IPS-NIHi7 (cell line): Measurements from ENCODE around the gene CFAP57.
A peak's percentile ranks its signal among the peaks of the same experiment; 100 is the strongest.

ENCODE experiments used
- DNase-seq: peaks from one replicate; pipeline ENCODE4 v3.0.0; 2012; ENCODE audit warnings: mixed read lengths; ENCODE audit errors: extremely low spot score

CFAP57 gene

DNA sequence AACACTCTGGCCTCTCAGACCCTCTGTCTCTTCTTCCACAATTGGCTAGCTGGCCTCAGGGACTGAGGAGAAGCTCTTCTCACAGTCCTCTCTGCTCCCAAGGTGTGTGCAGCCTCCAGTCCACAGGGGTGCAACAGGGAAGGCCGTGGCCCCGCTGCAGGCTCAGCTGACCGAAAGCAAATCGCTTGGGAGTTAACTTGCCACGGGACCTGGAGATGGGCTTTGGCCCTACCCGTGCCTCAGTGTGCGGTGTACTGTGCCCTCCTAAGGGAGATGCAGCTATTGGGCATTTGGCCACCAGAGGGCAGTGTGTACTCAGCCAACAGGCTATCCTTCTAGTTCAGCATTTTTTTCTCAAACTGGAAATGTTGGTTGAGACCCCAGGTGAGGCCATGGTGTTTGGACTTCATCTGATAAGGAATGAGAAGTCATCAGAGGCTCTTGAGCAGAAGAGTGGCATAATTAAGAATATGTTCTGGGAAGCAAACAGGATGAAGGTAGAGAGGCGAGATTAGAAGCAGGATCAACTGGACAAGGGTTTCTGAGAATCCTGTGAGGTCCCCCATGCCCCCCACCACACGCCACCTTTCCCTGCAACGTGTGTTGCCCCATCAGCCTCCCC, 55.1 kb downstream of the CFAP57 start:
- peak; percentile 90 for DNase-seq

DNA sequence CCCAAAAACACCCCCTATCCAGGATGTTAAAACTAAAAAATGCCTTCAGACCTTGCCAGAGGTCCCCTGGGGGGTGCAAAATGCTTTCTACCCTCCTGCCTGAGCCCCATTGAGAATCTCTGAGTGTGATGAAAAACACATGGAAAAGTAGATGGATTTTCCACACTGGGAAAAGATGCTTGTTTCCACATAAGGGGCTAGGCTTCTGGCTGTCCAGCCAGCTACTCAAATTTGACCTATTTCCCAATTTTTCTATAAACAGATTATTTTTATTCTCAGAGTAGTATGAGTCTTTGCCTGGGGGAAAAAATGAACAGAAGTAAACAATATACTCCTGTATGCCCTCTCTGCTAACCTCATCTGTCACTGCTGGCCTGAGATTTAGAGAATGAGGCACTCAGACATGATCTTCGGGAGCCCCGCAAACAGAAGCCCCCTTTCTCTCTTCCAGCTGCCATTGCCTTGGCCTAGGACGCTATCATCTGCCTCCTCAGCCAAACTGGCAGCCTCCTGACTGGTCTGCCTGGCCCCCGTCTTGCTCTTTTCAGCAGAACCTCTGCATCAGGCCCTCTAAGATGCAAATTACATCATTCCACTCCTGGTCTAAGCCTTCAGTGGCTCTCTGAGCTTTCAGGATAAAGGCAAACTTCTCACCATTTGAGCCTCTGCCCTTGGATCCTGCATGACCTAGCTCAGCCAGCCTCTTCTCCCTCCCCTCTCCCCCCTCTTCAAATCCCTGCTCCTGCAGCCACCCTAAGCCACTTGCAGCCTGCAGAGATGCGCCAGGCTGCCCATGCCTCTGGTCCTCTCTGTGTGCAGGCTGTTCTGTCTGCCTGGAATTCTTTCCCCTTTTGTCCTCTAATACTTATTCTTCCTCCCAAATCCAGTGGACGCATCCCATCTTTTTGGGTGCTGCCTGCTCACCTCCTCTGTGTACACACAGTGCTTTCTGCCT, 58.0 kb downstream of the CFAP57 start:
- DNase-seq = no peak

DNA sequence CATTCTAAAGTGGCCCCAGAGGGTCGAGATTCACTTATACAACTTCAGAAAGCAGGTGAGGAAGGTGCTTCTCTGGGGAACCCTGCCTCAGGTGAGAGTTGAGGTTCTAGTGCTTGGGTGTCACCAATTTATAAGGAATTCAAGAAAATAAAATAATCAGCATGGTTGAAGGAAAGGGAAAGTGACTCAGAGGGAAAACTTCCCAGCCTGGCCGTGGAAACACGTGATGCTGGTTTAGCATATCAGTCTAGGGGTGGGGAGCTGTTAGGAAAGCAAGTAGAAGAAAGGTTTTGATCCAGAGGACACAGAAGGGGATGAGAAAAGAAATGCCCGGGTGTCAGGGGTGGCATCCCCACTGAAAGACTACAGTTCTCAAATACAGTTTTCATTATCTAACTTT, 59.9 kb downstream of the CFAP57 start:
- DNase-seq = no peak

DNA sequence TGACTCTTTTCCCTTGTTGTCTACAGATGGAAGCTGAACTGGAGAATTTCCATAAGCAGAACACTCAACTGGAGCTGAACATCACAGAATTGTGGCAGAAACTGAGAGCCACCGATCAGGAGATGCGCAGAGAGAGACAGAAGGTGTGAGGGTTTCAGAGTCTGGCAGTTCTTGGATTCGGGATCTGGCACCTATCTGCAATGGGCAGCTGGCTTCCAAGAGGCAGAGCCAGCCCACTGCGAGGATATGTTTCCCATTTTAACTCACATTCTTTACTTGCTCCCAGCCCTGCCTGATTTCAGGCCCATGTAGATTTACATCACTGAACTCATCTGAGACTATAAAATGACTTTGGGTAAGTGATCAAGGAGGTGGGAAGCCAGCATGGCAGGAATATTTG, 60.4 kb downstream of the CFAP57 start:
- DNase-seq = no peak

DNA sequence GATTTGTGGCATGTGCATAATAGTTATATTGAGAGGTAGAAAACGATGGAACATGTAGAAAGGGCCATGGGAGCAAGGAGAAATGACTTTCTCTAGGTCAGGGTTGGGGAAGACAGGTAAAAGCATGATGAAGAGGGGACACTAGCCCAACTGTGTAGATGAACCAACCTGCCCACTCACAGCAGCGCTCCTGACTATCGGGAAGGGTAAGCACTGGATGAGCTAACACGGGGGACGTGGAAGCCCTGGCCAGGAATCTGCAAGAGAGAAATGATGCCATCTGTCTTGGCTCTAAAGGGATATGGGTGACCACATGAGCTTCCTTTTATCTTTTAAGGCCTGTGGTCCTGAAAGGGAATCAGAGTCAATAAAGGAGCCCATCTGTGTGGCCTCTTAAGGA, 61.5 kb downstream of the CFAP57 start:
- DNase-seq = no peak

DNA sequence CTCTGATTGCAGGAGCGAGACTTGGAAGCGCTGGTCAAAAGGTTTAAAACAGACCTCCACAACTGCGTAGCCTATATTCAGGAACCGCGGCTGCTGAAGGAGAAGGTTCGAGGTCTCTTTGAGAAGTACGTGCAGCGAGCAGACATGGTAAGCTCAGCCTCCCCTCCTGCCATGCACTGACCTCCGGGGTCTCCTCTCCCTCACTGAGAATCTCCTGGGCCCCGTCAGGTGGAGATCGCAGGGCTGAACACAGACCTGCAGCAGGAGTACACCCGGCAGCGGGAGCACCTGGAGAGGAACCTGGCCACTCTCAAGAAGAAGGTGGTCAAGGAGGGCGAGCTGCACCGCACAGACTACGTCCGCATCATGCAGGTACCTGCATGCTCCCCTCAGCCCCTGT, 62.1 kb downstream of the CFAP57 start:
- no peak for DNase-seq

DNA sequence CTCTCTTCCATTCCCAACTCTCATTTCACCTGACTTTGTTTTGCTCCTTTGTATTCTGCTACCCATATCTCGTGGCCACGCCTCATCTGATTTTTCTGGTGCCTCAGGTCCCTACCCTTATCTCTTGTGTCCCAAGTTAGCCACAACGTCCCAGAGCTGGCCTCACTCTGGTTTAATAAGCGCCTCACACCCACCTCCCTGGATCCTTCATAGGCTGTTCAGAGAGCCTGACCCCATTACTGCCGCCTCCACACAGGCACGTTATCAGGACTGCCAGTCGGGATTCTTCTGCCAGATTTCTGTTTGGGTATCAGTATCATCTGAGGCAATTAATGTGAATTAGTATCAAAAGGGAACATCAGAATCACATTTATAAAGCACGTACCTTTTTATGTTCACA, 62.9 kb downstream of the CFAP57 start:
- no peak for DNase-seq

DNA sequence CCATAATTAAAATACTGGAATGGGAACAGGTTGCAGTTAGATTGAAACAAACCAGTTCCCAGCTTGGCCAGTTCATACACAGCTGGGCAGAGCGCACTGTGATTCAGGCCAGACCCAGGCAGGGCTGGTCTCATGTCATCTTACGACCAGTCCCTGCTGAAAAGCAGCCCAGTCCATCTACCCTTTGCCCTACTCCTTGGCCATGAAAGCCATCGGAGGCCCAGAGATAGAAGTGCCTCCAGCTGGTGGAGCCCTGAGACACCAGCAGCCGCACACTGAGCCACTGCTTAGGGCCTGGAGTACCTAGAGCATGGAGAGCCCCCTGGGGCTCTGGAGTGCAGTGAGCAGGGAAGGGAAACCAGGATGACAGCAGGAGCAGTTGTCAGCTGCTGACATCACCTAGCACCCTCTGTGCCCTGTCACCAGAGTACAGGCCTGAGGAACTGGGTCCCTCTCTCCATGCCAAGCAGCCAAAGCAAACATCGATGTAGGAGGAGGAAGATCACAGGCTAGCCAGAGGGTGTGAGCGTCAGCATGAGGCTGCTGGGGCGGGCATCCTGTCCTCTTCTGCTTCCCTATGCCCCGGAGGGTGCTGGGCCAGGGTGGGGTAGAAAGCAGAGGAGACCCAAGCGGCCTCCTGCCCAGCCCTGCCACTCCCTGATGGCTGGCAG, 63.5 kb downstream of the CFAP57 start:
- no peak for DNase-seq

DNA sequence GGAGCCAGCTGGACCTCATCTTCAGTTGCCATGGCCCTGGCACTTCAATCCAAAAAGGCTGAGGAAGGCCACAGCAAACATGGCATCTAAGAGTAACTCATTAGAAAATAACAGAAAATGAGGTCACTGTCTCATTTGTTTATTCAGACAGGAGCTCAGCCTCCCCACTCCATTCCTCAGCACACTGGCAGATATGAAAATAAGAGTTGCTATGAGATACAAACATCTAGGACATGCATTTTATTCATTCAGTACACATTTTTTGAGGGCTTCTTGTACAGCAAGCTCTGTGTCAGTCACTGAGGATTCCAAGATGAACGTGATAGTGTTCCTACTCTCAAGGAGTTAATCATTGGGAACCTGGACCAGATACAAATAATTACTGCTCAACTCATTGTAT, 65.0 kb downstream of the CFAP57 start:
- no peak for DNase-seq

DNA sequence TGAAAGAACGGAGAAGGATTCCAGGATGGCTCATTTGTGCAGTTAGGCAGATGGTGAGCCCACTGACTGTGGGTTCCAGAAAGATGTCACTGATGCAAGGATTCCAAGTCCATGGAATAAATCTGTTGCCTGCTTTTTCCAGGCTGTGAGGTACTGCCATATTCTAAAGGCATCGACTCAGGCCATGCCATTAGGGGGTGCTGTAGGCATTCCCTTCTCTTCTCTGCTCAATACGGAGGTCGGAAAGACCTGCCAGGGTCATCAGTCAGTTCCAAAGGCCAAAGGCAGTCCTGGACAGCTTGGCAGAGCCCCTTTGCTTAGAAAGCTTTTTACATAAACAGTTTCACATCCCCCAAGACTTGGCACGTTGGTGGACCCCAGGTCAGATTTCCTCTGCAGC, 66.0 kb downstream of the CFAP57 start:
- peak; percentile 91 for DNase-seq

DNA sequence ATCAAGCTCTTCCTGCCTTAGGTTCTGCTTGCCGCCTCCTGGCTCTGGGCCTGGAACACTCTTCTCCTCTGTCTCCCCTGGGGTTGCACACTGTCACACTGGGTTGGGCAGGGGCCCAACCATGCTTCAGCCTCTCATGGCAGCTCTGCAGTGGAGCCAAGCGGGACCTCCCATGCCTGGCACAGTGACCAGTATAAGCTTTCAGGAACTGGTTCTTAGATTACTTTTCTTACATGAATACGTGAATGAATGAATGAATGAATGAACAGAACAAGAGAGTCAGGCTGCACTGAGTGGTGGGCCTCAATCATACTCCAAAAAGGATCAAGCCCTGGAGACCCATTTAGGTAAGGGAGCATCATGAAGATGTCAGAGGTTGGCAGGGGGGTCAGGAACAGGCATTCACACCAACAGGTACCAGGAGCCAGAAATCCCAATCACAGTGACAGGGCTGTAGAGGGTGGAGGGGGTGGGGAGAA, 66.9 kb downstream of the CFAP57 start:
- no peak for DNase-seq

DNA sequence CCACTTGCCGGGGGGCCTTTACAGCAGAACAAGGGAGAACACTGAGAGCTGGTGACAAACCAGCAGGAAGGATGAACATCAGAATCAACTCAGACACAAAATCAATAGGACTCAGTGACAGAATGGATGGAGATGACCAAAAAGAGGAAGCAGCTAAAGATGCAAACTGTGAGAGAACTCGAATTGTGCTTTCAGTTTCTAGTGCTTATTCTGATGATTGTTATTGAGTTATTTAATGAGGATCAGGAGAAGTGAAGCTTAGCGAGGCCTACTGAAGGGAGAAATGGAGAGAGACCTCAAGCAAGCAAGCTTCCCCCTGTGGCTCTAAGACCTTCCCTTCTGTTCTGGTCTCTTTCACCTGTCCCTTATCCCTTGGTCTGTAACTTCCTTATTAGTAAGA, 67.4 kb downstream of the CFAP57 start:
- DNase-seq = no peak

DNA sequence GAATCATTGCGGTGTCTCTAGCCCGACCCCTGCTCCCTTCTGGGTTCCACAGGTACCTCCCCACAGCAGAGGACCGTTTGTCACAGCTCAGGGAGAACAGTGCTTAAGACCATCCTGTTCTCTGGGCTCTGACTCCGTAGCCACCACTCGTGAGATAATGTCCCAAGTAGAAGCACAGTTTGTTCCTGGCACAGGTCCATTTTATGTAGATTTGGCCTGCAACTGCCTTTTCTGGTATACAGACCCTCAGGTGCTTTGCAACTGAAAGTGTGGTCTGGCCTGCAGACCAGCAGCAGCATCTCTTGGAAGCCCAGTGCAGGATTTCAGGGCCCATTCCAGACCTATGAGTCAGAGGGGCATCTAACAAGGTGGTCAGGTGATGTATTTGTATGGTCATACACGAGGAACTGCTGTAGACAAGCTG, 69.3 kb downstream of the CFAP57 start:
- no peak for DNase-seq

DNA sequence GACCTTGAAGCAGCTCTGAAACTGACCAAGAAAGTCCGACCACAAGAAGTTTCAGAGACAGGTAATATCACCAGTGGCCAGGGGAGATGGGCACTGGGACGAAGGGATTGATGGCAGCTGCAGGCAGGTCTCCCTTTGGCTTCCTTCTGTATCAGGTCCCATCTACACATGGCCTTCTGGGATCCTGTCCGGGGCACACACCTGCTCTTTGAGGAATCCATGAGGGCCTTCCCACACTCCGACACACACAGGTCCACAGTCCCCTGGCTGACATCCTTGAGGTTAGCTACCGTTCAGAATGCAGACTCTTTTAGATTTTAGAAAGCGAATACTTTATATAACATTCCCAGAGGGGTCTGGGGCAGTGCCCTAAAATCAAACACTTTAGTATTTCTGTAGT, 71.2 kb downstream of the CFAP57 start:
- DNase-seq = no peak

DNA sequence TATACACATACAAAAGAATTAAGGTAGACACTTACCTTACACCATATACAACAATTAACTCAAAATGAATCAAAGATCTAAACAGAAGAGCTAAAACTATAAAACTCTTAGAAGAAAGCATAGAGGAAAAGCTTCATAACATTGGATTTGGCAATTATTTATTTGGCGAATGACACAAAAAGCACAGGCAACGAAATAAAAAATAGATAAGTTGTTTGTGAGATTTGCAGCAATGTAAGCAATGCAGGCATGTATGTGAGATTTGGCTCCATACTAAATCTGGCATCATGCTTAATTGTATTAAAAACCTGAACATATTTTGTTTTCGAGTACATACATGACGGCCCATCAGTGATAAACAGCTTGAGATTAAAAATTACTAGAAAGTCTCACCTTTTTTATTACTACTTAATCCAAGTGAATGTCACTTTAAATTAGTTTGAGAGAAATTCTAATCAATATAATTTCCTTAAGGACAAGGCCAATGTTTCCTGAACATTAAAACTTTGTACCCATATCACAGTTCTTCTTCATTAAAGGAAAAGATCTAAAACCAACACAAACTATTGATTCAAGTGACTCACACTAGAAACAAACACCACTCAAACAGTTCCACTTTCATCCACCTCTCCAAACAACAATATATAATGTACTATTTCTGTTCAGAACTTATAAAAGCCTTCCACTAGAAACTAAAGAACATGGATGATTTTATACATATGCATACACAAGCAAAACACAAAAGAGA, 74.5 kb downstream of the CFAP57 start:
- no peak for DNase-seq

DNA sequence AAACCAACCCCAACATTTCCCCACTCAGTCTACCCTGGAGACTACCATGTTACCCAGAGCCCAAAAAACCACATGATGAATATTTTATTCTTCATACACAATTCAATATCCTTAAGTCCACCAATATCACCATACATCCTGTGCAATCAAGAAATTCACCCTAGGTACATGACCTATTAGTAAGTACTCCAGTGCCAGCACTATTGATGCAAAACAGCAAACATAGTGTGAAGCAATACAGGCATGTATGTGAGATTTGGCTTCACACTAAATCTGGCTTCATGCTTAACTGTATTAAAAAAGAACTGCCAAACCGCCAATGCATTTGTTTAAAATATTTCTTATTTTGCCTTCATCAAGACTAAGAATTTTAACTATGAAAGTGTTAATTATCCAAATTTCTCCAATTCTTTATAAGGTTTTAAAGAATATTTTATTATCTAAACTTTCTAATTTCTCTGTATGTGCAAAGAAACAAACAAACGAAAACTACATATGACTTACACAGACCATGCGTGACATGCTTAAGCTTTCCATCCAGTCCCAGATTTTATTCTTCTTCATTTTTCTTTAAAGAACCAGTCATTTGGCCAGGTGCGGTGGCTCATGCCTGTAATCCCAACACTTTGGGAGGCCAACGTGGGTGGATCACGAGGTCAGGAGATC, 75.3 kb downstream of the CFAP57 start:
- DNase-seq = no peak

DNA sequence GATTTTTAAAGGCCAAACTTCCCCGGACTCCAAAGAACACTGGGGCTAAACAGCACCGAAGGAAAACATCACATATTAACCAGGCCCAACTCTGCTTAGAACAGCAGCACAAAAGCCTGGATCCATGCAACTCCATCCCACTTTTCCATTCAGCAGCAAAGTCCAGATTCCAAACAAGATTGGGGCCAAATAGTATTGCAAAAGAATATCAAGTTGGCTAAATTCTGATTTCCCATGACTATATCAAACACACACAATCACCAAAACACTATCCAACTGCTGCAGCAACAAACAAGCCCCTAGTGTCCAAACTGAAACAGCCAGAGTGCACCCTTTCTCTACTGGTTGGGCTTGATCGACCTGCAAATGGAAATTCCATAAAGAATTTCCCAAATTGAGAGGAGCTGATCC, 78.2 kb downstream of the CFAP57 start:
- DNase-seq = no peak

DNA sequence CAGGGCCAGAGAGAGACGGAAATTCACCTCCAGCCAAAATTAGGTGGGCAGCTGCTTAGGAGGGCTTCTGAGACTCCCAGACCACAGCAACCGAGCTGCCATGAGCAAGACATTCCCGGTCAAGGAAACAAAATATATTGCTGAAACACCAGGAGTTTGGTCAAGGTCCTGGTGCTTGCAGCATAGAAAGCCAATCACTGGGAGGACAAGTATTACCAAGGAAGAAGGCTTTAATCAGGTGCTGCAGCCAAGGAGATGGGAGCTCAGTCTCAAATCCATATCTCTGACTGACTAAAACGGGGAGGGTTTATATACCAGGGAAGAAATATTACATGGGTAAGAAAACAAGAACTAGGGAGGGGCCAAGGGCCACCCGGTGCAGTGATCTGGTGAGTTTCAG, 78.9 kb downstream of the CFAP57 start:
- no peak for DNase-seq

DNA sequence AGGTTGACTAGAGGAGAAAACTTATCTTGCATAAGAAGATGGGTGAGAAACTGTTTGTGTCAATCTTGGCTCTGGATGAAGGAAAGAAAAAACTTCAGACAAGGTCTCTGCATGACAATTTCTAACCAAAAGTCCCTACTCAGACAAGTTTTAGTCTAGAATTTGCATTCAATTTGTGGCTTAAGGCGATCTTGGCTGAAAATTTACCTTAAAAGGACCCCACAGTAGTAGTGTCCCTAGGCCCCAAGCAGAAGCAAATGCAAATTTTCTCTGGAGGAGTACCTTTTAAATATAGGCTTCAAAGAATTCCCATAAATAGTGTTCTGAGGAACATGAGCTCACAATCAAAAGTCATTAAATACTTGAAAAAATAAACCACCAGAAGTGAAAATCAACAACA, 80.1 kb downstream of the CFAP57 start:
- DNase-seq = no peak

DNA sequence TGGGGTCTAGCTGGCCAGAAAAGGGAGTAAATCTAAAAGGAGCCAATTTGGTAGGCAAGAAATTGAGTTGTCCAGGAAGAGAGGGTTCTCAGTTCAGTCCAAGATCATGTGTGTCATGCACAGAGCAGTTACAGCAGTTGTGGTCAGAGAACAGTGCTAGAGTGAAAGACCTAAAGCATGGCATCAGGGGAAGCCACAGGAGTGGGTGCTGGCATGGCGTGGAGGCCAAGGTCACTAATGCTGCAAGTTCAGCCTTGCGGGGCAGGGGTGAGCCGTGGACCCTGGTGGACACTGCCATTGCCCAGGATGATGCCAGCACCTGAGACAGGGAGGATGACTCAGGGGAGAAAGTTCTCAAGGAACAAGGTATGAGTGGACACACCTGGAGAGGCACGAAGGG, 81.0 kb downstream of the CFAP57 start:
- no peak for DNase-seq

DNA sequence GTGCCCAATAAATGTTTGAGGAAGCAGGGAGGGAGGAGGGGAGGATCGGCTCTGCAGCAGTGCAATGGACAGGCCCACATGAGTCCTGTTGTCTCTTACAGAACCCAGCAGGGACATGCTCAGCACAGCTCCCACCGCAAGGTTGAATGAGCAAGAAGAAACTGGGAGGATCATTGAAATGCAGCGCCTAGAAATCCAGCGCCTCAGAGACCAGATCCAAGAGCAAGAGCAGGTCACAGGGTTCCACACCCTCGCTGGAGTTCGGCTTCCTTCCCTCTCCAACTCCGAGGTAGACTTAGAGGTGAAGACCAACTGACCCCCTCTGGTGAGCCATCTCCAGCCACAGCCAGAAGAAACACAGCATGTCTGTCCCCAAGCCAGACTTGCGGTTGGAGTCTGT, 81.7 kb downstream of the CFAP57 start:
- no peak for DNase-seq
